ENCODE results near the gene DHRS9. TPM values are rescaled to one million over a fixed set of nuclear protein-coding genes. Genes with fewer than 3 reads are reported as not detected.

The DHRS9 gene
- total and polyA plus RNA-seq, 2 experiments from 2014 or later, result not detected

GRCh38 chr2:169029341-169029740 lies 40.0 kb upstream of the DHRS9 start:
- Mint-ChIP-seq H3K4me3 (no peak overlapping the region), H3K27ac (no peak overlapping the region), H3K36me3 (ENCODE audit: low read depth) (no peaks in the 10 kb centered on the region), H3K27me3 (ENCODE audit: insufficient read depth, low read depth, poor library complexity) (no peaks in the 10 kb centered on the region), H3K9me3 (no peaks in the 10 kb centered on the region; the same call in 2 of the 3 replicates), H3K4me1 (peaks cover 10% of the 10 kb centered on the region; the same call in 2 of the 3 replicates)
- TF ChIP-seq ETS1 (IDR thresholded peaks at IDR 0.05) (no peak), ZNF331 (CRISPR knock-in tag; IDR thresholded peaks at IDR 0.05; ENCODE audit: low read depth) (no peak), NANOG (IDR thresholded peaks at IDR 0.05; ENCODE audit: borderline replicate concordance) (no peak), POLR2AphosphoS5 (IDR thresholded peaks at IDR 0.05; ENCODE audit: low read depth) (no peak), EZH2 (IDR thresholded peaks at IDR 0.05; ENCODE audit: low read depth, unreplicated experiment) (no peak), CTCF (conservative IDR thresholded peaks at IDR 0.05; ENCODE audit: low read depth in 2 of 2) (no peak), EZH2phosphoT487 (IDR thresholded peaks at IDR 0.05; ENCODE audit: unreplicated experiment) (no peak), CREB1 (CRISPR knock-in tag; IDR thresholded peaks at IDR 0.05; ENCODE audit: low read depth) (no peak), JUNB (IDR thresholded peaks at IDR 0.05; ENCODE audit: unreplicated experiment) (no peak), ZNF462 (CRISPR knock-in tag; IDR thresholded peaks at IDR 0.05) (no peak), REST (IDR thresholded peaks at IDR 0.05; ENCODE audit: unreplicated experiment) (no peak), STAT1 (IDR thresholded peaks at IDR 0.05; ENCODE audit: unreplicated experiment) (no peak), ZNF114 (CRISPR knock-in tag; IDR thresholded peaks at IDR 0.05) (no peak)
- Histone ChIP-seq H3K4me2 (no peak overlapping the region), H4K20me1 (replicated peaks; ENCODE audit: insufficient read depth) (no peaks in the 10 kb centered on the region), H3K9me2 (ENCODE audit: insufficient read depth) (peaks cover 3% of the 10 kb centered on the region; the same call in 1 of the 2 replicates), H3K36me3 (ENCODE audit: insufficient read depth) (no peaks in the 10 kb centered on the region), H3F3A (replicated peaks; ENCODE audit: low read depth) (no peaks in the 10 kb centered on the region), H3K79me2 (replicated peaks; ENCODE audit: insufficient read depth) (no peaks in the 10 kb centered on the region), H3K4me1 (ENCODE audit: insufficient read depth) (no peaks in the 10 kb centered on the region), H3K4me3 (no peak overlapping the region), H3K27ac (ENCODE audit: low read depth) (no peak overlapping the region), H2AFZ (0 out of 2 replicates have a peak overlapping the region, but pooled peaks have one; percentile 56), H3K27me3 (ENCODE audit: insufficient read depth) (no peaks in the 10 kb centered on the region)
- DNase-seq (ENCODE audit: low spot score) (no peak), ATAC-seq (no peak)
